ENCODE results near the gene ROBO2.

GRCh38 chr3:77668376-77668775 is 628.5 kb downstream of the ROBO2 start:
- TF ChIP-seq CTCF (IDR thresholded peaks at IDR 0.05; ENCODE audit: insufficient read depth, low read length) (no peak), REST (IDR thresholded peaks at IDR 0.05; ENCODE audit: insufficient replicate concordance, low read depth) (no peak), POLR2AphosphoS5 (IDR thresholded peaks at IDR 0.05; ENCODE audit: low read depth) (no peak), SPI1 (IDR thresholded peaks at IDR 0.05; ENCODE audit: borderline replicate concordance, low read depth) (no peak)
